Left ventricle myocardium inferior (tissue), 1 donor: ENCODE data around the gene ALG3. TPM values are rescaled to one million over a fixed set of nuclear protein-coding genes. Genes with fewer than 3 reads are reported as not detected.

ENCODE experiments used
- DNase-seq: peaks from one replicate; pipeline ENCODE4 v3.0.0-alpha.2; 2020
- H3K27ac ChIP-seq: fragments of 200-600 bp; replicated peaks from 2 replicates; pipeline ENCODE4 v1.8.0; 2021
- H3K27me3 ChIP-seq: fragments of 200-600 bp; 2 replicates; pipeline ENCODE4 v1.8.0; 2021; ENCODE audit warnings: low read depth
- H3K36me3 ChIP-seq: fragments of 200-600 bp; 2 replicates; pipeline ENCODE4 v1.8.0; 2021
- H3K4me1 ChIP-seq: fragments of 200-600 bp; 2 replicates; pipeline ENCODE4 v1.8.0; 2021
- H3K4me3 ChIP-seq: fragments of 200-600 bp; 2 replicates; pipeline ENCODE4 v1.8.0; 2021; ENCODE audit warnings: mild to moderate bottlenecking, moderate library complexity
- H3K9me3 ChIP-seq: fragments of 200-600 bp; replicated peaks from 2 replicates; pipeline ENCODE4 v1.8.0; 2021
- intact Hi-C: fragments of 100-400 bp; cut with micrococcal nuclease; formaldehyde crosslinking; loops from one replicate; pipeline ENCODE4 v1.11.0; 2022
- total RNA-seq: library from RNA; stranded (reverse); fragmentation: NEBNext Ultra II Directional; extraction: Animal tissue kit (Norgen Biotek cat#: 25700); gene quantifications from one replicate; pipeline ENCODE4 v1.2.1, GENCODE V29; 2021
- TF ChIP-seq, protein P1 (sequence below): fragments of 200-600 bp; IDR thresholded peaks from 2 replicates; pipeline ENCODE4 v1.8.0; 2021; ENCODE audit warnings: antibody characterized with exemption, mild to moderate bottlenecking, borderline replicate concordance
- donor health status: DM: no; HTN: yes; CAD: no; lungs with severe emphysema.

ALG3 gene
- total RNA-seq, 1 donor from 2014 or later: 16.1 TPM

DNA sequence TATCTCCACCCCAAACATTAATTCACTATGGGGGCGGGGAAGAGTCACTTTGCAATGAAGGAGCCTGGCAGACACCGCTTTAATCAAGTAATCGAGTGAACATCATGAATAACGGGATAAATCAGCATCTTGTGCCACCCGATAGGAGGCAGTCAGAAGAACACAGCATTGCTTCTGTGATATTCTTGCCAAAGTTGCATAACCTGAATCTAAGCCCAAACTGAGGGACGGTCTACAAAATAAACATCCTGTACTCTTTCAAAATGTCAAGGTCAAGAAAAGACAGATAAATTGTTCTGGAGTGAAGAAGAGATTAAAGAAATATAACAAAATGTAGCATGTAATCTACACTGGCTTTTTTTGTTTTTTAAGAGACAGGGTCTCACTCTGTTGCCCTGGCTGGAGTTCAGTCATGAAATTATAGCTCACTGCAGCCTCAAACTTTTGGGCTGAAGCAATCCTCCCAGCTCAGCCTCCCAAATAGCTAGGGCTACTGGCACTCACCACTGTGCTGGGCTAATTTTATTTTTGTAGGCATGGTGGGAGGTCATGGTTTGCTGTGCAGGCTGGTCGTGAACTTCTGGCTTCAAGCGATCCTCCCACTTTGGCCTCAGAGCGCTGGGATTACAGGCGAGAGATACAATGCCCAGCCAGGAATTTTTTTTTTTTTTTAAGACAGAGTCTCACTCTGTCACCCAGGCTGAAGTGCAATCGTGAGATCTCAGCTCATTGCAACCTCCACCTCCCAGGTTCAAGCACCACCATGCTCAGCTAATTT lies 39.4 kb downstream of the ALG3 start:
- no peaks in the 10 kb centered on the region for H3K36me3 ChIP-seq
- DNase-seq: no peak
- no peaks in the 10 kb centered on the region for H3K4me1 ChIP-seq
- TF ChIP-seq, protein P1, sequence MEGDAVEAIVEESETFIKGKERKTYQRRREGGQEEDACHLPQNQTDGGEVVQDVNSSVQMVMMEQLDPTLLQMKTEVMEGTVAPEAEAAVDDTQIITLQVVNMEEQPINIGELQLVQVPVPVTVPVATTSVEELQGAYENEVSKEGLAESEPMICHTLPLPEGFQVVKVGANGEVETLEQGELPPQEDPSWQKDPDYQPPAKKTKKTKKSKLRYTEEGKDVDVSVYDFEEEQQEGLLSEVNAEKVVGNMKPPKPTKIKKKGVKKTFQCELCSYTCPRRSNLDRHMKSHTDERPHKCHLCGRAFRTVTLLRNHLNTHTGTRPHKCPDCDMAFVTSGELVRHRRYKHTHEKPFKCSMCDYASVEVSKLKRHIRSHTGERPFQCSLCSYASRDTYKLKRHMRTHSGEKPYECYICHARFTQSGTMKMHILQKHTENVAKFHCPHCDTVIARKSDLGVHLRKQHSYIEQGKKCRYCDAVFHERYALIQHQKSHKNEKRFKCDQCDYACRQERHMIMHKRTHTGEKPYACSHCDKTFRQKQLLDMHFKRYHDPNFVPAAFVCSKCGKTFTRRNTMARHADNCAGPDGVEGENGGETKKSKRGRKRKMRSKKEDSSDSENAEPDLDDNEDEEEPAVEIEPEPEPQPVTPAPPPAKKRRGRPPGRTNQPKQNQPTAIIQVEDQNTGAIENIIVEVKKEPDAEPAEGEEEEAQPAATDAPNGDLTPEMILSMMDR: no peak
- H3K27ac ChIP-seq: no peak overlapping the region
- H3K9me3 ChIP-seq: no peaks in the 10 kb centered on the region
- no peak overlapping the region for H3K4me3 ChIP-seq
- peaks cover 26% of the 10 kb centered on the region for H3K27me3 ChIP-seq
- intact Hi-C loops: no loop called here

DNA sequence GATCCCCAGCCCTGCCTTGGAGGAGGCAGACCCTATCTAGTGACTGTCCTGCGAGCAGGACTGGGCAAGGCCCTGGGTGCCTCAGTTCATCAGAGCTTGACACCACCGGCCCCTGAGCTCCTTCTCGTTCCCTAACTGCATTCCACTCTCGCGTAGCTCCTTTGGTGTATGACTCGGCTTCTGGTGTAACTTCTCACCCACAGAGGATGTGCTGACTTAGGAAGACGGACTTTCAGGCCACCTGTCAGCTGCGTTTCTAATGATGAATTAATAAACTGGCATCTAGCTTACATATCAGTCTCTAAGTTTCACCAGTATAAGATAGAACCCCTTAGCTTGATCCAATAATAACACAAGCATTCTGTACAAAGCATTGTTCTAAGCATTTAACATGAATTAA lies 45.2 kb downstream of the ALG3 start:
- H3K4me1 ChIP-seq: no peaks in the 10 kb centered on the region
- intact Hi-C loops: no loop called here
- no peak overlapping the region for H3K27ac ChIP-seq
- peaks cover 26% of the 10 kb centered on the region for H3K27me3 ChIP-seq
- H3K4me3 ChIP-seq: no peak overlapping the region
- no peak for DNase-seq
- H3K9me3 ChIP-seq: no peaks in the 10 kb centered on the region
- TF ChIP-seq, protein P1: no peak
- no peaks in the 10 kb centered on the region for H3K36me3 ChIP-seq

DNA sequence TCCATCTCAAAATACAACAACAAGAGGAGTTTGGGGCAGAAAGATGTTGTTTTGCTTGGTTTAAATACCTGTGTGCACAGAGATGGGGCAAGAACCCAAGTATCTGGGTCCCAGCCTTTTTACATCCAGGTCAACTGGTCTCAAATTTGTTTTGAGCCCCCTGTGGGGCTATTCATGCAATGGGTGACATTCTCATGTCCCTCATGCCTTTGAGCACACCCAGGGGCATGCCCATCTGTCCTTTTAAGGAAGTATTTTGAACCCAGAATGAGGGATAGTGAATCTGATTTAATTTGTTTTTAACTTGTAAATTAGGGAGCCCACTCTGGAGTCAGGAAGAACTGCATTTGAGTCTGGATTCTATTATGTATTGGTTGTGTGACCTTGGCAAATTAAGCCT lies 47.9 kb downstream of the ALG3 start:
- Histone ChIP-seq H3K36me3 (no peaks in the 10 kb centered on the region), H3K27me3 (peaks cover 8% of the 10 kb centered on the region), H3K9me3 (no peaks in the 10 kb centered on the region), H3K4me1 (no peaks in the 10 kb centered on the region), H3K27ac (no peak overlapping the region), H3K4me3 (no peak overlapping the region)
- intact Hi-C loops: no loop called here
- DNase-seq: no peak
- TF ChIP-seq, protein P1: no peak

DNA sequence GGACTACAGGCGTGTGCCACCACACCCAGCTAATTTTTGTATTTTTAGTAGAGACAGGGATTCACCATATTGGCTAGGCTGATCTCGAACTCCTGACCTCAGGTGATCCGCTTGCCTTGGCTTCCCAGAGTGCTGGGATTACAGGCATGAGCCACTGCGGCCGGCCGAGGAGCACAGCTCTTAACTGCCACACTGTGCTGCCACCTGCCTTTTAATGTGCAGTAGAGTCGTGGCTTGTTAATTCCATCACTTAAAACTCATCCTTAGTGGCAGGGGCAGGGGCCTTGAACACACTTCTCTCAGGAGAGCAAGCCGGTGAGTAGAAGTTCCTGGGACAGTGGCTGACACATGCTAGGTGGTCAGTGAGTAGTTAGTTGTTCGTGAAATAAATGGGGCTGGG lies 50.3 kb downstream of the ALG3 start:
- Histone ChIP-seq H3K27me3 (no peaks in the 10 kb centered on the region), H3K9me3 (no peaks in the 10 kb centered on the region), H3K27ac (no peak overlapping the region), H3K36me3 (peaks cover 20% of the 10 kb centered on the region), H3K4me1 (no peaks in the 10 kb centered on the region), H3K4me3 (no peak overlapping the region)
- TF ChIP-seq, protein P1: no peak
- intact Hi-C loops: no loop called here
- no peak for DNase-seq

DNA sequence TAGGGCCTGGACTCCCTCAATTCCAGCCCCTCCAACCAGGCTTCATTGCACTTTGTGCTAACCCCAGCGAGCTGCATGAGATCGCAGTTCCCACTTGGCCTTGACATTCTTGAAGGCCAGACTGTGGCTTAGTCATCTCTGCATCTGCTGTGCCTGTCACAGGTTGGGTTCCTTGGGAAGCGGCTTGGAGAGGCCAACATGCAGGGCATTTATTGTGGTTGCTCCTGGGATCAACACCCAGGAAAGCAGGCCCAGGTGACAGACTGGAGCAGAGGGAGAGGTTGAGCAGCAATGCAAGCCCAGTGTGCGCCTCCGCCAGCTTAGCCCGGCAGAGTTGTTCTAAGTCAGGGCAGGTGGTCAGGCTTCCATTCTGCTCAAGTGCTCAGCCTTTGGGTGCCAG lies 52.2 kb downstream of the ALG3 start:
- TF ChIP-seq, protein P1: no peak
- intact Hi-C loops: no loop called here
- no peaks in the 10 kb centered on the region for H3K9me3 ChIP-seq
- H3K36me3 ChIP-seq: peaks cover 40% of the 10 kb centered on the region
- H3K27ac ChIP-seq: no peak overlapping the region
- no peaks in the 10 kb centered on the region for H3K27me3 ChIP-seq
- no peaks in the 10 kb centered on the region for H3K4me1 ChIP-seq
- DNase-seq: no peak
- no peak overlapping the region for H3K4me3 ChIP-seq
